Islet of Langerhans (tissue), 1 donor: Measurements from ENCODE around the gene ABCB11.
"Not testable (repeated sequence)": the region's sequence is repeated elsewhere in the genome, so short reads cannot be mapped to it uniquely, and the experiment has no call there.

Experiments used
- FAIRE-seq: peaks from one replicate; lab custom pipeline; 2011; peaks lifted over from hg19 to GRCh38; lab: Jason Lieb, UNC

ABCB11 gene

DNA sequence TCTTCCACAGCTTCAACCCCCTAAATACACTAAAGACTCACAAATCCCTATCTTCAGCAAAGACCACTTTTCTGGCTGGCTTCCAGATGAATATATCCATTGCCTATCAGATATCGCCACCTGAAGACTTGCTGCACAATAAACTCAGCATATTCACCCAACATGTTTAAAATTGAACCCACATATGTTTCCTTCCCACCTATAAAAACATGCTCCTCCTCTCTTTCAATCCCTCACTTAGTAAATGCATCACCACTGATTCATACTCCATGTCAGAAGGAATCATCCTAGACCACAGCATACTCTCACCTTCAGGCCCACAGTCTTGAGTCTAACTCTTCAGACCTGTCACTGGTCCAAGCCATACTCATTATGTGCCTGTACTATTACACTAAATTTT, 146.1 kb downstream of the ABCB11 start:
- no peak for FAIRE-seq

DNA sequence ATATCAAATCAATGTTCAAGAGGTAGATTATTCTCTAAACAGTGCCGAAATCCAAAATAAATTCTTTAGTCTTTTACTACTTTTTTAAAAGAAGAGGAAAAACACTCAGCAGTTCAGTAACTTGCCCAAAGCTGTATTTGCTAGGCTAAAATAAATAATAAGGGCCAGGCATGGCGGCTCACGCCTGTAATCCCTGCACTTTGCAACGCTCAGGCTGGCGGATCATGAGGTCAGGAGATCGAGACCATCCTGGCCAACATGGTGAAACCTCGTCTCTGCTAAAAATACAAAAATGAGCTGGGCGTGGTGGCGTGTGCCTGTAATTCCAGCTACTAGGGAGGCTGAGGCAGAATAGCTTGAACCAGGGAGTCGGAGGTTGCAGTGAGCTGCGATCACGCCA, 149.0 kb downstream of the ABCB11 start:
- FAIRE-seq: not testable (repeated sequence)

DNA sequence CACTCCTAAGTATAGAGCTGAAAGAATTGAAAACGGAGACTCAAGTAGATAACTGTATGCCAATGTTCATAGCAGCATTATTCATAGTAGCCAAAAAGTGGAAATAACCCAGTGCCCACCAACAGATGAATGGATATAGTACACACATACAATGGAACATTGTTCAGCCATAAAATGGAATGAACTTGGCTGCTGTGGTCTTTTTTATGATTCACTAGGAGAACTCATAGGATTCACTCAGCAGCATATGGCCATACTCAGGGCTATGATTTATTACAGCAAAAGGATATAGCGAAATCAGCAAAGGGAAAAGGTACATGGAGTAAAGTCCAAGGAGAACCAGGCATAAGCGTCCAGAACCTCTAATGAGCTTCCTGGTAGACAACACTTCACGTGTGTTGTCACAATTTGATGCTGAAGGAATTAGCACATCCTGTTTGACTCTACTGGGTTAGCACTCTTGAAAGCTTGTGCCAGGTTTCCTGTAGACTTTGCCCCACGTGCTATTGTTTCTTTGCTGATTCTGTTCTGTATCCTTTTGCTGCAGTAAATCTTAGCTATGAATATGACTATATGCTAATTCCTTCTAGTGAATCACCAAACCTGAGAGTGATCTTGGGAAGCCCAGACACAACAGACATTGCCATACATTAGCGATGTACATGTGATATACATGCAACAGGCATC, 156.6 kb downstream of the ABCB11 start:
- FAIRE-seq: no peak

DNA sequence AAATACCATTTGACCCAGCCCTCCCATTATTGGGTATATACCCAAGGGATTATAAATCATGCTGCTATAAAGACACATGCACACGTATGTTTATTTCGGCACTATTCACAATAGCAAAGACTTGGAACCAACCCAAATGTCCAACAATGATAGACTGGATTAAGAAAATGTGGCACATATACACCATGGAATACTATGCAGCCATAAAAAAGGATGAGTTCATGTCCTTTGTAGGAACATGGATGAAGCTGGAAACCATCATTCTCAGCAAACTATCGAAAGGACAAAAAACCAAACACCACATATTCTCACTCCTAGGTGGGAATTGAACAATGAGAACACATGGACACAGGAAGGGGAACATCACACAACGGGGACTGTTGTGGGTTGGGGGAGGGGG, 160.3 kb downstream of the ABCB11 start:
- not testable (repeated sequence) for FAIRE-seq
